GM18499 (cell line): Measurements from ENCODE around the gene SLC46A1.

Experiments used
- ATAC-seq: cut with Tn5 transposase; IDR thresholded peaks from one replicate; pipeline ENCODE4 v1.9.1; 2021; ENCODE audit warnings: moderate number of reproducible peaks; ENCODE audit not compliant: insufficient read depth, unreplicated experiment

Gene SLC46A1

DNA sequence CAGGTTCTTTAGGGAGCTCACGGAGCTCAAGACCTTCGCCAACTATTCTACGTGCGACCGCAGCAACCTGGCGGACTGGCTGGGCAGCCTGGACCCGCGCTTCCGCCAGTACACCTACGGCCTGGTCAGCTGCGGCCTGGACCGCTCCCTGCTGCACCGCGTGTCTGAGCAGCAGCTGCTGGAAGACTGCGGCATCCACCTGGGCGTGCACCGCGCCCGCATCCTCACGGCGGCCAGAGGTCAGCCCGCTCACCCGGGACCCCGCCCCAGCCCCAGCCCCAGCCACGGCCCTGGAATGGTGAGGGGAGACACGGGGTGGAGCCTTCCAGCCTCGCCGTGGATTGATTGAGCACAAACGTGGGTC lies 21.0 kb downstream of the SLC46A1 start:
- no peak for ATAC-seq

- ATAC-seq: no peak
These were observed 21.6 kb downstream of the SLC46A1 start for GRCh38 chr17:28384281-28385036.

GRCh38 chr17:28381141-28381825 lies 24.7 kb downstream of the SLC46A1 start:
- no peak for ATAC-seq

- no peak for ATAC-seq
These were observed 25.9 kb downstream of the SLC46A1 start for GRCh38 chr17:28379814-28380801.

GRCh38 chr17:28372945-28373274 lies 33.1 kb downstream of the SLC46A1 start:
- ATAC-seq: no peak

DNA sequence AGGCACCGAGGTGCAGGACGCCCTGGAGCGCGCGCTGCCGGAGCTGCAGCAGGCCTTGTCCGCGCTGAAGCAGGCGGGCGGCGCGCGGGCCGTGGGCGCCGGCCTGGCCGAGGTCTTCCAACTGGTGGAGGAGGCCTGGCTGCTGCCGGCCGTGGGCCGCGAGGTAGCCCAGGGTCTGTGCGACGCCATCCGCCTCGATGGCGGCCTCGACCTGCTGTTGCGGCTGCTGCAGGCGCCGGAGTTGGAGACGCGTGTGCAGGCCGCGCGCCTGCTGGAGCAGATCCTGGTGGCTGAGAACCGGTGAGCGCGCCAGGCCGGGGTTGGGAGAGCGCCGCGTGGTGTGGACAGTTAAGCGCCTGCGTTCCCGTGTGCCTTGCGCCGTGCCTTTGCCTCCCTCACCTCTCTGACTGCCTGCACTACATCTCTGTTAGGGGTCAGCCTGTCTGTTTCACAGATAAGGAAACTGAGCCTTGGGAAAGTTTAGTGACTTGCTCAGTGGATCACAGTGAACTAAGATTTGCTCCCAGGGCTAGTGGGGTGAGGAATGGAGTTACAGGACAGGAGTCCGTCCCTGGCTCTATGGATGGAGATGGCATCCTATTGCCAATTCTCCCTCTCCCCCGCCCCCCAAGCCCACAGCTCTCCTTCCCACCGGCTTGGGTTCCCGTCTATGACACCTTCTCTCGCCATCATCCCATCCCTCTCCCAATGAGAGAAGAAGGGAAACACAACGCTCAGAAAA lies 33.6 kb downstream of the SLC46A1 start:
- ATAC-seq: no peak

GRCh38 chr17:28371245-28372202 lies 34.5 kb downstream of the SLC46A1 start, which contains the start of gene SARM1:
SARM1 (plus strand) TSS chr17:28371694; CDS start chr17:28372033, 339 bp downstream.
- ATAC-seq: no peak

DNA sequence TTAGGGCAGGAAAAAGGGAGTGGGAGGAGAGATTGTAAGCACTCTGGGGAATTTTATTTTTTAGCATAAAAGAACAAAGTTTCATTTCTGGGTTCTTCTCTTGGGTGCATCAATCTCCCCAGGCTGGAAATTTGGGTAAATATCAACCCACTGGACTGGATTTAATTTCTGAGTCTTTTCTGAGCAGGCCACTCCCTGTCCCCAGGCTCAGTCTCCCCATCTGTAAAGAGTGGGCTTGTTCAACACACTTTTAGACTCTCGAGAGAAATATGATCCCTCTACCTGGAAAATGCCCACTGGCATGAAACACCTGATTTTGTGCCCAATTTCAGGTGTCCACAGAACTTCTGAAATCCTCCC lies 35.3 kb downstream of the SLC46A1 start:
- ATAC-seq: no peak

- no peak for ATAC-seq
These were observed 35.8 kb downstream of the SLC46A1 start, which contains the start of gene VTN for GRCh38 chr17:28370035-28370743. VTN (minus strand) TSS chr17:28370307; CDS start chr17:28370203, 104 bp downstream.

- no peak for ATAC-seq
These were observed 36.4 kb downstream of the SLC46A1 start for GRCh38 chr17:28369684-28370034.

DNA sequence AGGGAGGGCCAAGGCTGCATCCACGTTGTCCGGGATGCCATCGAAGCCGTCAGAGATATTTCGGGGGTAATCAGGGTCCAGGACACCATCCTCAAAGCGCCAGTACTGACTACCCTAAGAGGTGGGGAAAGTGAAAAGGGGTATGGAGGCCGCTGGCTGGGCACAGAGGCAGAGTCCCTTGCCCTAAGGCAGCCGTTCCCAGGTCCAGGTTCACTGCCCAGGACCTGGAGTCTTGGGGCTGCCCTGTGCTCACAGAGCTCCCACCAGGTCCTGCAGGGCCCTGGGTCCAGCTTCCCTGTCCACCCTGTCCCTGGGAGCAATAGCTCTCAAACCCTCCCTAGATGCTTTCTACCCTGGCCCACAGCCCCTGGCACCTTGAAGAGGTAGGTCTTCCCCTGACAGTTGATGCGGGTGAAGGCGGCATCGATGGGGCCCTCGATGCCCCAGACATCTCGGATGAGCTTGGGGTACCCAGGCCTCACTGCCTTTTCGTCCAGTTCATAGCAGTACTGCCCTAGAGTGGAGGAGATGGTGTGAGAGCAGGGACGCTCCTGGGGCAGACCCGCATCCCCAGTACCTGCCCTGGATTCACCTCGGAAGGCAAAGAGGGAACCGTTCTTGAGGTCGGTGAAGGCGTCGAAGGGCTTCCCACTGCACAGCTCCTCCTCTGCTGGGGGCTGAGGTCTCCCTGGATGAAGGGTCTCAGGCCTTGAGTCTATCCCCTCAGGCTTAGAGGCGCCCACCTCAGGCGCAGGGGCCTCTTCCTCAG lies 36.9 kb downstream of the SLC46A1 start:
- no peak for ATAC-seq

- no peak for ATAC-seq
These were observed 37.6 kb downstream of the SLC46A1 start for GRCh38 chr17:28368306-28368831.

DNA sequence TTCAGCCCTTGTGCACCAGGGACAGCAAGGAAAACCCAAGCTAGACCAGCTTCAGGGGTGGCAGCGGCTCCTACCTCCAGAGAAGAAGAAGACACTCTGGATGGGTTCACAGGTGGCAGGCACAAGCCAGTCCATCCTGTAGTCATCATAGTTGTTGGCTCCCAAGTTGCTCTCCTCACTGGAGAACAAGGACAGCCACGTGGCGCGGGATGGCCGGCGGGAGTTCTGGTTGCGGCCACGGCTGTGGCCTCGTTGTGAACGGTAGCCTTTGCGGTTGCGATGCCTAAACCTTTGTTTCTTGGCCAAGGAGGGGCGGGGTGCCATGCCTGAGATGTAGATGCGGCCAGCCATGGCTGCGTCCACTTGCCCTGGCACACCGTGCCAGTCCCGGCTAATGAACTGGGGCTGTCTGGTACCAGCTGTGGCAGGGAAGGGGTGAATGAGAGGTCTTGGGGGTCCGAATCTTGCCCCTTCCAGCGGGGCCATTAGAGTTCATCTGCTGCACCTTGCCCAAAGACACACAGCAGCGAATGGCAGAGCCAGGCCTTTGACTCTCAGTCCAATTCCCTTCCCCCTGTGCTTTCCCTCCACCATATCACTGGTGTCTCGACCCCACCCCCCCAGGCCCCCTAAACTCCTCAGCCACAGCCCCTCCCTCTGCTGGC lies 38.2 kb downstream of the SLC46A1 start:
- no peak for ATAC-seq

DNA sequence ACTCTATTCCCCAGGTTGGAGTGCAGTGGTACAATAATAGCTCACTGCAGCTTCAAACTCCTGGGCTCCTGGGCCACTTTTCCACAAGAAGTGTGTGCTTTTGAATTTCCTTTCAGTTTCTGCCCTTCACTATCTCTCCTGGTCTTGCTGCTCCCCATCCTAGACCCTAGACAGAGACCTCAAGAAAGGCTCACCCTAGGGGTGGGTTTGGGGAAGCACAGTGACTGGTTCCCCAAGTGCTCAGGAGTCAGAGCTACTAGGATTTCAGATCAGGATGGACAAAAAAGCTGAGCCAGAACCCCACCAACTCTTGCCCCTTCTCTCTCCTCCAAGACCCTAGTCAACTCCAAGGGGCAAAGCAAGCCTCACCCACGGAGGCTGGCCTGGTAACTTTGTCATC lies 39.4 kb downstream of the SLC46A1 start:
- no peak for ATAC-seq

DNA sequence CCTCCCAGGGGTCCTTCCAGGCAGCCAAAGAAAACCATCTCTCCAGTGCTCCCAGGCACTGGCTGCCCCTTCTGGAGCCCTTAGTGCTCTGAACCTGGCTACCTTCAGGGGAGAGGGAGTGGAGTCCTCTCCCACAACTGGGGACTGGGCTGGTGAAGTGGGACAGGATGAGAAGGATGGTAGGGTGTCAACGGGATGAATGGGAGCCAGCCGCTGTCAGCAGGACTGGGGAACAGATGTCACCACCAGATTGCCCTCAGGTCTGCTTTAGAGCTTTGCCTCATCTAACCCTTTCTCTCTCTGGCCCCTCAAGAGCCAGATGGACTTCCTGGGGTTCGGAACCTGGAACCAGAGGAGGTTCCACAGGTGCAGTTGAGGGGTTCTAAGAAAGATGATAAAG lies 40.5 kb downstream of the SLC46A1 start:
- no peak for ATAC-seq

DNA sequence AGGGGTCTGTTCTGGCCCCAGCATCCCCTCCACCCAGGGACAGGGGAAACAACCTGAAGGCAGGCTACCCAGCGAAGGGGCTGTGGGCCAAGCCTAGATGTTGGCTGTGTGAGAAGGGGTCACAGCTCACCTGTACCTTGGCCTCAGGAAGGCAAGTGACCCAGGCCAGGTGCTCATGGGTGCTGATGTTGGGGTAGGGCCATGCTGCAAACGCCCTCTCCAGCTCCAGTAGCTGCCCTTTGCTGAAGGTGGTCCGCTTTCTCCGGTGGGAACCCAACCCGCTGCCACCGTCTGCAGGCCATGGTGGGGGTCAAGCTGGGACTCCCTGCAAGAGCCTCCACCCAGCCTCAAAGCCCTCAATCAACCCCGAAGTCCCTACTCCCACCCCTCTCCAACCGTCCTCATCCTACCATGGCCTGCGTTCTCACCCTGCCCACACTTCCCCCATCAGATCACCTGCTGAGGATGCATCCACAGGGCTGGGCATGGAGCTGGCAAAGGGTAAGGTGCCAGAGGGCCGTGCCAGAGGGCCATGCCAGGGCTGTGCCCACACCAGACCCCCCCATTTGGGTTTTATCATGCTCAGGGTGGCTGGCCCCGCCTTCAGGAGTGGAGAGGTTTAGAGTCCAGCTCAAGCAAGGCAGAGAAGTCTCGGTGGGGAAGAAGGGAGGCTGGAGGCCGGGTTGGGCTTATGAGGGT lies 41.2 kb downstream of the SLC46A1 start, which contains the start of gene SEBOX:
TSS of gene SEBOX (minus strand) at position 535 of the 699 bp plus-strand sequence. CDS start at position 487, 48 bp downstream.
- ATAC-seq: no peak
